ENCODE measurements around the gene PCSK6.

- TF ChIP-seq, protein P1, sequence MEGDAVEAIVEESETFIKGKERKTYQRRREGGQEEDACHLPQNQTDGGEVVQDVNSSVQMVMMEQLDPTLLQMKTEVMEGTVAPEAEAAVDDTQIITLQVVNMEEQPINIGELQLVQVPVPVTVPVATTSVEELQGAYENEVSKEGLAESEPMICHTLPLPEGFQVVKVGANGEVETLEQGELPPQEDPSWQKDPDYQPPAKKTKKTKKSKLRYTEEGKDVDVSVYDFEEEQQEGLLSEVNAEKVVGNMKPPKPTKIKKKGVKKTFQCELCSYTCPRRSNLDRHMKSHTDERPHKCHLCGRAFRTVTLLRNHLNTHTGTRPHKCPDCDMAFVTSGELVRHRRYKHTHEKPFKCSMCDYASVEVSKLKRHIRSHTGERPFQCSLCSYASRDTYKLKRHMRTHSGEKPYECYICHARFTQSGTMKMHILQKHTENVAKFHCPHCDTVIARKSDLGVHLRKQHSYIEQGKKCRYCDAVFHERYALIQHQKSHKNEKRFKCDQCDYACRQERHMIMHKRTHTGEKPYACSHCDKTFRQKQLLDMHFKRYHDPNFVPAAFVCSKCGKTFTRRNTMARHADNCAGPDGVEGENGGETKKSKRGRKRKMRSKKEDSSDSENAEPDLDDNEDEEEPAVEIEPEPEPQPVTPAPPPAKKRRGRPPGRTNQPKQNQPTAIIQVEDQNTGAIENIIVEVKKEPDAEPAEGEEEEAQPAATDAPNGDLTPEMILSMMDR (conservative IDR thresholded peaks at IDR 0.05) = no peak
- no peak for TF ChIP-seq EZH2 (IDR thresholded peaks at IDR 0.05; ENCODE audit: low read depth)
These were observed 101.5 kb downstream of the PCSK6 start for GRCh38 chr15:101388046-101388445.
